ENCODE results near the gene FGF6. TPM values are rescaled to one million over a fixed set of nuclear protein-coding genes. Genes with fewer than 3 reads are reported as not detected.
"Not testable (repeated sequence)": the region's sequence is repeated elsewhere in the genome, so short reads cannot be mapped to it uniquely, and the experiment has no call there.

Gene FGF6
- total and polyA plus RNA-seq, 2 of the 13 experiments (the other 11 are each of a cell fraction or from before 2014, with no cell fraction given): not detected

GRCh38 chr12:4404877-4405637 lies 40.6 kb downstream of the FGF6 start:
- H3K9me3 ChIP-seq (ENCODE audit: low read length); H2AFZ ChIP-seq (ENCODE audit: low read length); H3K4me3 ChIP-seq (replicated peaks in 1 of 3; ENCODE audit: insufficient read depth in 1 of 3, low read depth in 2 of 3, low read length in 3 of 3); H4K20me1 ChIP-seq (ENCODE audit: insufficient read depth, low read length); BruUV-seq (replicated peaks); in situ Hi-C loops (cut with HindIII; ENCODE audit: extremely low pct_ligation_motif_present, low pct_unique_long_range_greater_than_20kb); H3K27ac ChIP-seq (ENCODE audit: extremely low read length, insufficient read depth, low read length); H3K36me3 ChIP-seq (replicated peaks in 1 of 2; ENCODE audit: control insufficient read depth in 1 of 2, insufficient read depth in 2 of 2, low read length in 2 of 2); DNase-seq (ENCODE audit: low spot score); H3K4me1 ChIP-seq (ENCODE audit: insufficient read depth, low read length); POLR2A ChIA-PET; ATAC-seq; H3K79me2 ChIP-seq (ENCODE audit: insufficient read depth, low read length); FAIRE-seq; H3K9ac ChIP-seq (ENCODE audit: insufficient read depth, low read depth, low read length); CTCF ChIA-PET (ENCODE audit: low intra/inter-chr PET ratio, low total read pairs); H3K4me2 ChIP-seq (ENCODE audit: low read depth, low read length); intact Hi-C loops (cut with micrococcal nuclease; ENCODE audit: unreplicated experiment): not testable (repeated sequence)
- 30% methylated on average over 8 of the region's 8 CpGs for WGBS (ENCODE audit: low lambda C conversion rate)
- 0 out of 2 replicates have a peak, but pooled peaks have one; percentile 60 for TF ChIP-seq ZNF431 (CRISPR knock-in tag; IDR thresholded peaks at IDR 0.05; ENCODE audit: borderline replicate concordance, low read depth)
- peaks cover 2 to 26% of the 10 kb centered on the region in 2 experiments; a peak in 2 of 5 replicates for H3K27me3 ChIP-seq (ENCODE audit: control insufficient read depth in 1 of 2, insufficient read depth in 2 of 2, low read length in 2 of 2)

- no peak for FAIRE-seq
- intact Hi-C loops (cut with micrococcal nuclease; ENCODE audit: unreplicated experiment): no loop called here
- H3K4me2 ChIP-seq (ENCODE audit: low read depth, low read length): no peak overlapping the region
- H3K79me2 ChIP-seq (ENCODE audit: insufficient read depth, low read length): no peaks in the 10 kb centered on the region
- ChIA-PET POLR2A (no interaction called here), CTCF (ENCODE audit: low intra/inter-chr PET ratio, low total read pairs) (no interaction called here)
- peaks cover 4 to 23% of the 10 kb centered on the region in 2 experiments; a peak in 2 of 5 replicates for H3K27me3 ChIP-seq (ENCODE audit: control insufficient read depth in 1 of 2, insufficient read depth in 2 of 2, low read length in 2 of 2)
- no peak overlapping the region for H3K27ac ChIP-seq (ENCODE audit: extremely low read length, insufficient read depth, low read length)
- 1% methylated on average over 3 of the region's 4 CpGs for WGBS (ENCODE audit: low lambda C conversion rate)
- ATAC-seq: no peak
- H4K20me1 ChIP-seq (ENCODE audit: insufficient read depth, low read length): no peaks in the 10 kb centered on the region
- TF ChIP-seq JARID2 (CRISPR knock-in tag; IDR thresholded peaks at IDR 0.05; ENCODE audit: insufficient replicate concordance) (no peak), ZNF460 (CRISPR knock-in tag; IDR thresholded peaks at IDR 0.05; ENCODE audit: borderline replicate concordance) (no peak), MLLT10 (CRISPR knock-in tag; IDR thresholded peaks at IDR 0.05) (no peak), XRCC5 (optimal IDR thresholded peaks at IDR 0.05; ENCODE audit: low read length) (no peak), SRSF9 (IDR thresholded peaks at IDR 0.05; ENCODE audit: borderline replicate concordance, insufficient read depth, low read depth, low read length, poor library complexity, severe bottlenecking) (no peak), MZF1 (CRISPR knock-in tag; IDR thresholded peaks at IDR 0.05; ENCODE audit: borderline replicate concordance) (no peak), ZNF552 (CRISPR knock-in tag; IDR thresholded peaks at IDR 0.05; ENCODE audit: borderline replicate concordance) (no peak), HMGA1 (CRISPR knock-in tag; conservative IDR thresholded peaks at IDR 0.05) (no peak)
- TF ChIP-seq, protein P1, sequence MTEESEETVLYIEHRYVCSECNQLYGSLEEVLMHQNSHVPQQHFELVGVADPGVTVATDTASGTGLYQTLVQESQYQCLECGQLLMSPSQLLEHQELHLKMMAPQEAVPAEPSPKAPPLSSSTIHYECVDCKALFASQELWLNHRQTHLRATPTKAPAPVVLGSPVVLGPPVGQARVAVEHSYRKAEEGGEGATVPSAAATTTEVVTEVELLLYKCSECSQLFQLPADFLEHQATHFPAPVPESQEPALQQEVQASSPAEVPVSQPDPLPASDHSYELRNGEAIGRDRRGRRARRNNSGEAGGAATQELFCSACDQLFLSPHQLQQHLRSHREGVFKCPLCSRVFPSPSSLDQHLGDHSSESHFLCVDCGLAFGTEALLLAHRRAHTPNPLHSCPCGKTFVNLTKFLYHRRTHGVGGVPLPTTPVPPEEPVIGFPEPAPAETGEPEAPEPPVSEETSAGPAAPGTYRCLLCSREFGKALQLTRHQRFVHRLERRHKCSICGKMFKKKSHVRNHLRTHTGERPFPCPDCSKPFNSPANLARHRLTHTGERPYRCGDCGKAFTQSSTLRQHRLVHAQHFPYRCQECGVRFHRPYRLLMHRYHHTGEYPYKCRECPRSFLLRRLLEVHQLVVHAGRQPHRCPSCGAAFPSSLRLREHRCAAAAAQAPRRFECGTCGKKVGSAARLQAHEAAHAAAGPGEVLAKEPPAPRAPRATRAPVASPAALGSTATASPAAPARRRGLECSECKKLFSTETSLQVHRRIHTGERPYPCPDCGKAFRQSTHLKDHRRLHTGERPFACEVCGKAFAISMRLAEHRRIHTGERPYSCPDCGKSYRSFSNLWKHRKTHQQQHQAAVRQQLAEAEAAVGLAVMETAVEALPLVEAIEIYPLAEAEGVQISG (CRISPR knock-in tag; IDR thresholded peaks at IDR 0.05): no peak
- in situ Hi-C loops (cut with HindIII; ENCODE audit: extremely low pct_ligation_motif_present, low pct_unique_long_range_greater_than_20kb): no loop called here
- H3K4me1 ChIP-seq (ENCODE audit: insufficient read depth, low read length): no peaks in the 10 kb centered on the region
- BruUV-seq (replicated peaks): no TSS peak
- H2AFZ ChIP-seq (ENCODE audit: low read length): no peak overlapping the region
- H3K9ac ChIP-seq (ENCODE audit: insufficient read depth, low read depth, low read length): no peak overlapping the region
- DNase-seq (ENCODE audit: low spot score): no peak
- no peaks in the 10 kb centered on the region for H3K36me3 ChIP-seq (replicated peaks in 1 of 2; ENCODE audit: control insufficient read depth in 1 of 2, insufficient read depth in 2 of 2, low read length in 2 of 2)
- no peak overlapping the region for H3K4me3 ChIP-seq (replicated peaks in 1 of 3; ENCODE audit: insufficient read depth in 1 of 3, low read depth in 2 of 3, low read length in 3 of 3)
- H3K9me3 ChIP-seq (ENCODE audit: low read length): no peaks in the 10 kb centered on the region
Measured at GRCh38 chr12:4402996-4403395, 42.6 kb downstream of the FGF6 start.
